Heart right ventricle (tissue), 16 donors: ENCODE data around the gene MAPK11. TPM values are rescaled to one million over a fixed set of nuclear protein-coding genes. Genes with fewer than 3 reads are reported as not detected.

Source experiments
- ATAC-seq, 8 donors: fragments of 200-7000 bp; cut with Tn5 transposase; one replicate each; pipeline ENCODE4 v1.9.1; 2020; ENCODE audit warnings: mild to moderate bottlenecking in 8 of 8, moderate library complexity in 8 of 8, moderate number of reproducible peaks in 1 of 8
- DNase-seq, 2 donors: peaks; one replicate each; pipeline ENCODE4 v3.0.0-alpha.2; 2020
- H3K27ac ChIP-seq, 10 donors: fragments of 200-600 bp; sonication (generic) in 2 of 10; one replicate each; pipeline versions ENCODE4 v1.5.0 to v1.8.0; 2020 to 2022; ENCODE audit warnings: mild to moderate bottlenecking in 3 of 10
- H3K27me3 ChIP-seq, 7 donors: fragments of 200-600 bp; one replicate each; pipeline ENCODE4 v1.8.0; 2021 to 2022; ENCODE audit warnings: mild to moderate bottlenecking in 2 of 7
- H3K36me3 ChIP-seq, 9 donors: fragments of 200-600 bp; sonication (generic) in 1 of 9; one replicate each; pipeline versions ENCODE4 v1.5.0 to v1.8.0; 2020 to 2022; ENCODE audit warnings: mild to moderate bottlenecking in 2 of 9
- H3K4me1 ChIP-seq, 9 donors: fragments of 200-600 bp; sonication (generic) in 1 of 9; one replicate each; pipeline versions ENCODE4 v1.5.0 to v1.8.0; 2020 to 2022; ENCODE audit warnings: mild to moderate bottlenecking in 4 of 9
- H3K4me3 ChIP-seq, 10 donors: fragments of 200-600 bp; sonication (generic) in 2 of 10; one replicate each; pipeline versions ENCODE4 v1.5.0 to v1.8.0; 2020 to 2022; ENCODE audit warnings: mild to moderate bottlenecking in 7 of 10, moderate library complexity in 2 of 10
- H3K9me3 ChIP-seq, 11 donors: fragments of 200-600 bp in 10 of 11; sonication (generic) in 2 of 11; one replicate each; pipeline versions ENCODE4 v1.5.0 to v1.8.0; 2013 to 2022; ENCODE audit warnings: mild to moderate bottlenecking in 2 of 11, control low read depth in 1 of 11, moderate library complexity in 1 of 11
- WGBS, 2 donors: extraction: QIAGEN DNeasy Blood & Tissue Kit; methylation state at CpG; one replicate each; pipeline ENCODE4 v1.1.7; 2013; ENCODE audit warnings: inconsistent platforms in 1 of 2; 5-methylcytosine and 5-hydroxymethylcytosine counted together
- intact Hi-C, 10 donors: fragments of 100-400 bp; cut with DNase I; formaldehyde crosslinking; loops; one replicate each; pipeline versions ENCODE4 v1.11.1 to v1.14.2; 2022
- polyA plus RNA-seq, 2 donors: library from polyadenylated mRNA; stranded (reverse); fragments of 200-250 nt; gene quantifications; one replicate each; pipeline ENCODE4 v1.2.3, GENCODE V29; 2013
- total RNA-seq, 10 donors: library from RNA; stranded (reverse); fragmentation: NEBNext Ultra II Directional in 3 of 10; extraction: Animal tissue kit (Norgen Biotek cat#: 25700) in 3 of 10; gene quantifications; one replicate each; pipeline versions ENCODE4 v1.2.1 to v1.2.4, GENCODE V29; 2021 to 2023
- TF ChIP-seq, protein P1 (sequence below), 9 donors: fragments of 200-600 bp; sonication (generic) in 2 of 9; IDR thresholded peaks; one replicate each; pipeline versions ENCODE4 v1.5.0 to v1.8.0; 2021 to 2022; ENCODE audit warnings: antibody characterized with exemption in 9 of 9, mild to moderate bottlenecking in 5 of 9, moderate library complexity in 1 of 9
- donor health status: Arrhythmogenic right ventricular cardiomyopathy.
- donor health status: ischemic (EF 13 %, LVEDD 7.1; RV severe dilation, severe dysfunction).
- donor health status: healthy with polysubstance abuse.
- donor health status: DM: no; HTN: yes; CAD: no.
- donor health status: DM: no; HTN: no; CAD: no.
- donor health status: ischemic (EF 25% LVEDD 6.9; RV normal size, moderate dysfunction).
- donor health status: ischemic (EF 25% LVEDD 5.7; RV mildly dilated, moderate dysfunction).
- donor health status: healthy.
- donor health status: DM: yes; HTN: yes; CAD: no.
- donor health status: Ischemic cardiomyopathy.
- donor health status: ischemic (EF 35%, LVEDD 5.7; RV mildly dilated, moderate dysfunction).
- donor health status: nonischemic (EF 11% LVEDD 7.7; RV severe dilation, severe dysfunction).
- donor health status: DM: yes; HTN: yes; CAD: no.
- donor health status: PGD.
- donor health status: ischemic (EF 29% LVEDD 5.4; RV normal size, mild dysfunction).
- donor health status: nonischemic (EF 23%, LVEDD 6.1; RV moderate dilation, normal function).

MAPK11 gene
- total and polyA plus RNA-seq, 12 donors: 4.3 to 18.0 (median 7.2) TPM

GRCh38 chr22:50289151-50289941, 19.2 kb upstream of the MAPK11 start:
- Histone ChIP-seq H3K4me3 (no peak overlapping the region), H3K27me3 (peaks cover 0 to 10% (median 0%) of the 10 kb centered on the region in 7 donors), H3K9me3 (no peaks in the 10 kb centered on the region), H3K27ac (no peak overlapping the region), H3K4me1 (peaks cover 19 to 28% (median 21%) of the 10 kb centered on the region in 9 donors), H3K36me3 (peaks cover 0 to 75% (median 46%) of the 10 kb centered on the region in 9 donors)
- TF ChIP-seq, protein P1, sequence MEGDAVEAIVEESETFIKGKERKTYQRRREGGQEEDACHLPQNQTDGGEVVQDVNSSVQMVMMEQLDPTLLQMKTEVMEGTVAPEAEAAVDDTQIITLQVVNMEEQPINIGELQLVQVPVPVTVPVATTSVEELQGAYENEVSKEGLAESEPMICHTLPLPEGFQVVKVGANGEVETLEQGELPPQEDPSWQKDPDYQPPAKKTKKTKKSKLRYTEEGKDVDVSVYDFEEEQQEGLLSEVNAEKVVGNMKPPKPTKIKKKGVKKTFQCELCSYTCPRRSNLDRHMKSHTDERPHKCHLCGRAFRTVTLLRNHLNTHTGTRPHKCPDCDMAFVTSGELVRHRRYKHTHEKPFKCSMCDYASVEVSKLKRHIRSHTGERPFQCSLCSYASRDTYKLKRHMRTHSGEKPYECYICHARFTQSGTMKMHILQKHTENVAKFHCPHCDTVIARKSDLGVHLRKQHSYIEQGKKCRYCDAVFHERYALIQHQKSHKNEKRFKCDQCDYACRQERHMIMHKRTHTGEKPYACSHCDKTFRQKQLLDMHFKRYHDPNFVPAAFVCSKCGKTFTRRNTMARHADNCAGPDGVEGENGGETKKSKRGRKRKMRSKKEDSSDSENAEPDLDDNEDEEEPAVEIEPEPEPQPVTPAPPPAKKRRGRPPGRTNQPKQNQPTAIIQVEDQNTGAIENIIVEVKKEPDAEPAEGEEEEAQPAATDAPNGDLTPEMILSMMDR (IDR thresholded peaks at IDR 0.05): no peak
- intact Hi-C loops: loop anchor here in 1 of 10 donors (5.0 kb wide), 1 partner anchor 33 kb away; no protein-coding TSS in a partner anchor
- no peak for DNase-seq
- no peak for ATAC-seq
- WGBS, 2 donors: 92 to 95% methylated on average over 57 of the region's 57 CpGs

GRCh38 chr22:50287731-50288130, 17.6 kb upstream of the MAPK11 start:
- intact Hi-C loops: loop anchor here in 1 of 10 donors (5.0 kb wide), 1 partner anchor 35 kb away; no protein-coding TSS in a partner anchor
- no peak overlapping the region for H3K27ac ChIP-seq
- TF ChIP-seq, protein P1 (IDR thresholded peaks at IDR 0.05): no peak
- H3K9me3 ChIP-seq: no peaks in the 10 kb centered on the region
- ATAC-seq: no peak
- H3K27me3 ChIP-seq: no peaks in the 10 kb centered on the region
- H3K36me3 ChIP-seq: peaks cover 4 to 91% (median 56%) of the 10 kb centered on the region in 9 donors
- no peak for DNase-seq
- H3K4me1 ChIP-seq: peaks cover 3 to 11% (median 5%) of the 10 kb centered on the region in 9 donors
- H3K4me3 ChIP-seq: no peak overlapping the region
- 94 to 96% methylated on average over 29 to 31 of the region's 31 CpGs for WGBS, 2 donors

DNA sequence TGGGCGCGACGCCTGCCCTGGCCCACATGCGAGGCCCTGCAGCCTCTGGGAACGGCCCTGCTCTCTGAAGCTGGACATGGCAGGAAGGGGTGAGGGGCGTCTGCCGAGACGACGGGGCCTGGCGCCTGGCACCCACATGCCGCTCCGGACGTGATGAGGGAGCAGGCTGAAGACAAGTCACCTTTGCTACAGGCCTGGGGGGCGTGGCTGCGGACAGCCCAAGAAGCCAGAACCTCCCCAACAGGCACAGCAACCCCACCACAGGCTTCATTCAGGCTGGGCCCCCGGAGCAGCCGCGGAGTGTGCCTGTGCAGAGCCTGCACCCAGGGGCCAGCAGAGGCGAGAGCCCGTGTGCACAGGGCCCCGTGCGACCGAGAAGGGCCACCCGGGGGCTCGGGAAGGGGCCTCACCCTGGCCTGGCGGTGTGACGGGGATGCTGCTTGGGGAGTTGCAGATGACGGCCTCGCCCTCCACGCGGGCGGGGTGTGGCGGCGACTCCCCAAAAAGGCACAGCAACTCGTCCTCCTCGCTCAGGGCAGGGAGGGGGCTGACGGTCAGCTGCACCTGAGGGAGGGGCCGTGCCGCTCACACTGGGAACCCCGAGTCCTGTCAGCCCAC, 16.6 kb upstream of the MAPK11 start:
- H3K27me3 ChIP-seq: no peaks in the 10 kb centered on the region
- 92 to 93% methylated on average over 40 of the region's 40 CpGs for WGBS, 2 donors
- peaks cover 7 to 94% (median 62%) of the 10 kb centered on the region in 9 donors for H3K36me3 ChIP-seq
- H3K4me1 ChIP-seq: peaks cover 0 to 12% (median 0%) of the 10 kb centered on the region in 9 donors
- DNase-seq: no peak
- intact Hi-C loops: loop anchor here in 1 of 10 donors (5.0 kb wide), 1 partner anchor 35 kb away; no protein-coding TSS in a partner anchor
- H3K9me3 ChIP-seq: no peaks in the 10 kb centered on the region
- no peak overlapping the region for H3K4me3 ChIP-seq
- no peak for ATAC-seq
- no peak overlapping the region for H3K27ac ChIP-seq
- TF ChIP-seq, protein P1 (IDR thresholded peaks at IDR 0.05): no peak

DNA sequence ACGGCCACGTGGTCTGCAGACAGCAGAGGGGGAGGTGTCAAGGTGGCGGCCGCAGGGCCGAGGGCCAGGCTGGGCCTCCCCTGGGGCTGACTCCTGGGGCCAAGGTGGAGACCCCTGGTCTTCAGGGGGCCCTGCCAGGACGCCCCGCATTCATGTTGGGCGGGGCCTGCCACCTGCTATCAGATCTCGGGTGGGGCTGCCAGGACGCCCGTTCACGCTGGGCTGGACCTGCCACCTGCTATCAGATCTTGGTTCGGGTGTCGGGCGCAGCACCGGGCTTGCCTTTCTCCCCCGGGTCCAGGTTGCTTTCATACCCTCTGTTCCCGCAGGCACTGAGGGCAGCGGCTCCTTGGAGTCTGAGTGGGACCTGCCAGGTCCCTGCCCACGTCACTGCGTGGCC, 16.1 kb upstream of the MAPK11 start:
- no peak for DNase-seq
- Histone ChIP-seq H3K27ac (no peak overlapping the region), H3K36me3 (peaks cover 7 to 95% (median 67%) of the 10 kb centered on the region in 9 donors), H3K4me3 (no peak overlapping the region), H3K27me3 (no peaks in the 10 kb centered on the region), H3K9me3 (no peaks in the 10 kb centered on the region), H3K4me1 (peaks cover 0 to 15% (median 0%) of the 10 kb centered on the region in 9 donors)
- 90 to 91% methylated on average over 21 of the region's 21 CpGs for WGBS, 2 donors
- intact Hi-C loops: loop anchor here in 1 of 10 donors (5.0 kb wide), 1 partner anchor 36 kb away; no protein-coding TSS in a partner anchor
- TF ChIP-seq, protein P1 (IDR thresholded peaks at IDR 0.05): no peak
- no peak for ATAC-seq
